HG03175 (cell line): ENCODE data around the gene NPC1.

ENCODE experiments used
- ATAC-seq: cut with Tn5 transposase; IDR thresholded peaks from one replicate; pipeline ENCODE4 v1.9.1; 2021; ENCODE audit warnings: mild to moderate bottlenecking, moderate library complexity; ENCODE audit not compliant: unreplicated experiment

Gene NPC1

DNA sequence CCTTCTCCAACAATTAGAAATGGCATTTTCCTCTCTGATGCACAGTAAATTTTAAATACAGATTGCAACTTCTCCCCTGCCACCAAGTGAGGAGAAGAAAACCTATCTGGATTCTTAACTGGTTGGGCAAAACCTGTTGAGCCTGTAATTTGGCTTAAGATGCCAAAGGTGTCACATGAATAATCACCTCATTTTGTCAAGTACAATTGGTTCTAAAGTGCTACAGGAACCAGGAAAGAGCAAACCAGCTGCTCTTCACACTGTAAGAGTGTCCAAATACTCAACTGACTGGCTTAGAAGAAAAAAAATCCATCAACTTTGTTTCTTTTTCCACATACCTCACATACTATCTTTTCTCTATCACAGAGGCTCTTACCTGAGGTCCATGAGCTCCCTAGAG is 35.4 kb downstream of the NPC1 start:
- no peak for ATAC-seq

DNA sequence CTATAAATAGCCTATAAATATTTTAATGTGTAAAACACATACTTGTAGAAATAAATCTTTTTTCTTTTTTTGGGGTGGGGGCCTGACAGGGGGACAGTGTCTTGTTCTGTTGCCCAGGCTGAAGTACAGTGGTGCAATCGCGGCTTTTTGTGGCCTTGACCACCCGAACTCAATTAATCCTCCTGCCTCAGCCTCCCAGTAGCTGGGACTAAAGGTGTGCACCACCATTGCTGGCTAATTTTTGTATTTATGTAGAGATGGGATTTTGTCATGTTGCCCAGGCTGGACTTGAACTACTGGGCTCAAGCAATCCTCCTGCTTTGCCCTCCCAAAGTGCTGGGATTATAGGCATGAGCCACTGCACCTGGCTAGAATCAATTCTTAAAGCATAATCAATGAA is 37.6 kb downstream of the NPC1 start:
- no peak for ATAC-seq

DNA sequence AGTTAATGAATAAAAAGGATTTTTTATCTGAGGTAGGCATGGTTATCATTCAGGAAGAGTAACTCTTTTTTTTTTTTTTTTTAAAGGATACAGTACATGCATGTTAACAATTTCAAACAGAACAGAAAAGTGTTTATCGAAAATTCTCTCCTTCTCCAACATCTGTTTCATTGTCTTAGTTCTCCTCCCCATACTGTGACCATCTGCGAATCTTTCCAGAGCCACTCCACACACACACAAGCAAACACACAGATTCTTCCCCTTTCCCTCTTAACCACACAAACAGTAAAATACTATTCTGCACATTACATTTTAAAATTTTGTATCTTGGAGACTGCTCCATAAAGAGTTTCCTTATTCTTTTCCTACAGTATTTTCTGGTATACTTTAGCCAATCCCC is 38.0 kb downstream of the NPC1 start:
- no peak for ATAC-seq

DNA sequence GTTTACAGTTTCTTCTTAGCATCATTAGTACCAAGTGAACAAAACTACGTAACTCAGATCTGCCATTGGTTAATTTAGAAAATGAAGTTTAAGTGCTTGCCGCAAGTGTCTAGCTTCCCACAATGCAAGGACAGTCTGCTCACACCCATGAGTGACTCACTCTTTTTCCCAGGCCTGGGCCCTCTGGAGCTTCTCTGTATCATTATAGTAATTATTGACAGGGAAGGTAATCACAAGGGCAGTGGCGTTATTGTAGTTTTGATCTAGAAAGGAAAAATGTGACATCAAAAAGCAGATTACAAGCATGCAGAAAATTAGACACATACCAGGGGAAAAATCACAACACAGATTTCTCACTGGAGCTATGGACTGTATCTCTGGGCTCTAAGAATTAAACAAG is 38.5 kb downstream of the NPC1 start:
- no peak for ATAC-seq

DNA sequence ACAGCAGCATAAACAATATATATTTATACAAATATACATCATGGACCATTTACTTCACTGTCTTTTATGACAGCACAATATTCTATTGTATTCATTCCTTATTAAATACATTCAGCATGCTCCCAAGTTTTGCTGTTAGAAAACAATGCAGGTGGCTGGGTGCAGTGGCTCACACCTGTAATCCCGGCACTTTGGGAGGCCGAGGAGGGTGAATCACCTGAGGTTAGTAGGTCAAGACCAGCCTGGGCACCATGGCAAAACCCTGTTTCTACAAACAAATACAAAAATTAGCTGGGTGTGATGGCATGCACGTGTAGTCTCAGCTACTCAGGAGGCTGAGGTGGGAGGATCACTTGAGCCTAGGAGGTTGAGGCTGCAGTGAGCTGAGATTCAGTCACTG is 39.0 kb downstream of the NPC1 start:
- no peak for ATAC-seq

DNA sequence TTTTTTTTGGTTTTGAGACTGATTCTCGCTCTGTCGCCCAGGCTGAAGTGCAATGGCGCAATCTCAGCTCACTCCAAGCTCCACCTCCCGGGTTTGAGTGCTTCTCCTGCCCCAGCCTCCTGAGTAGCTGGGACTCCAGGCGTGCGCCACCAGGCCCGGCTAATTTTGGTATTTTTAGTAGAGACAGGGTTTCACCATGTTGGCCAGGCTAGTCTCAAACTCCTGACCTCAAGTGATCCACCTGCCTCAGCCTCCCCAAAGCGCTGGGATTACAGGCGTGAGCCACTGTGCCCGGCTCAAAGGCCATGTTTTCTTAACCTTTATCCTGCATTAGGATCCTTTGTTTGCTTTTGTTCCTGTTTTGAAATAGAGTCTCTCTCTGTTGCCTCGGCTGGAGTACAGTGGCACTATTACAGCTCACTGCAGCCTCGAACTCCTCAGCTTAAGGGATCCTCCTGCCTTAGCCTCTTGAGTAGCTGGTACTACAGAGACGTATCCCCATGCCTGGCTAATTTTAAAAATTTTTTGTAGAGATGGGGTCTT is 41.0 kb downstream of the NPC1 start:
- ATAC-seq = no peak

DNA sequence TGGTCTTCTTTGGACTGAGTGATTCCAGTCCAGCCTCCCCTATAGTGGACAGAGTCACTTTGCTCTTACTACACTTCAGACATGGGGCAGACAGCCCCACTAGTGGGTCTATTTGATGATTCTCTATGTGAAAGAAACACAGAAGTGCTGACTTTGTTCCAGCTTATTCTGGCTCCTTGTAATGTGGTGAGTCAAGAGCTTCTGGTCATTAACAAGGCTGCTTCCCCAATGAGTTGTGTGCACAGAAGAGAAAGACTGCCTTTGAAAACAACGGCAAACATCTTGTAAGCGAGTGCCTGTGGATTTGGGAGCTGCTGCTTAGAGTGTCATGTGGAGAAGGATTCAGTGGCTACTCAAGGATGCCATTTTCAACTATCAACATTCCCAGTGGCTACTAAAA is 43.8 kb downstream of the NPC1 start:
- no peak for ATAC-seq

DNA sequence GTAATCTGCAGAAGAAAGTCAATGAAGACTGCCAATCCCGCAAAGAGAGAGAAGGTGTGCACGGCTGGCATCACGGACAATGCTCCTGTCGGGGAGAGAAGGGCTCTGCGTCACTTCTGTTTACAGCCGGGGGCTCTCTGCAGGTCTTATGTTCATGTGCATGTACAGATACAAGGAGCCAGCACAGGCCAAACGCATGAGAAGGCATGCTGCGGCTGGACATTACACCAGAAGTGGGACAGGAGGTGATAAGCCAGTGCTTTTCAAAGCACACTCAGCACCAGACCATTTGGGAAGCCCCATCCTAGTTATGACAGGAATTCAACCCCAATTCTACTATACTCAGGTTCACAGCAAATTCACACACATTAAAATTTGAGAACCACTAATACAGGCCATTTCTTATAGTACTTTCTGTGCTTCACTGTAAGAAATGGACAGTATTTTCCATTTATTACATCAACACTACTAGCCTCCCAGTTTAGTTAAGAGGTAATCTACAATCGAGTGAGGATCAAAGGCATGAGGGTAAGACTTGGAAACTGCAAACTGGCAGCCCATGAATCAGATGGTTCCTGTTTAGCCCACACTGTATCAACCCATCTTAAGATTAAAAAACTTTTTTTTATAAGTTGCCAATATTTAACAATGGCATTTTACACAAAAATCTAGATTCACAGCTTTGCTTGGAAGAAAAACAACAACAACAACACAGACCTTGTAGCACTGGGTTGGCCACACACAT is 44.8 kb downstream of the NPC1 start:
- no peak for ATAC-seq

DNA sequence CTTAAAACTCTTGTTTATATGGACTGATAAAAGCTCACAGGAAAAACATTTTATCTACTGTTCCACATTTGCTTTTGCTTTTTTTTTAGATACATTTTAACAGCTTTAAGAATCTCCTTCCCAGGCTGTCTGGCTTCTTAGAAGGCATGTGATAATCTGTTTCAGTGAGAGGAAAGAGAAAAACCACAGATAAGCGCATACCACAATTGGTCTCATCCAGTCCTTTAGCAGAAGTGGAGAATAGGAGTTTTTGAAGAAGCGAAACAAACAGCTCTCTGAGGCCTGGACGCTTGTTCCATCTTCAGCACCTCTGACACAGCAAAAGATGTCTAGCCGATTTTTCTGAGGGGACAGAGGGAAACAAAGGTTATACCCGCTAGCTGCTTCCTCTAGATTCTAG is 45.4 kb downstream of the NPC1 start:
- ATAC-seq = peak; percentile 69

DNA sequence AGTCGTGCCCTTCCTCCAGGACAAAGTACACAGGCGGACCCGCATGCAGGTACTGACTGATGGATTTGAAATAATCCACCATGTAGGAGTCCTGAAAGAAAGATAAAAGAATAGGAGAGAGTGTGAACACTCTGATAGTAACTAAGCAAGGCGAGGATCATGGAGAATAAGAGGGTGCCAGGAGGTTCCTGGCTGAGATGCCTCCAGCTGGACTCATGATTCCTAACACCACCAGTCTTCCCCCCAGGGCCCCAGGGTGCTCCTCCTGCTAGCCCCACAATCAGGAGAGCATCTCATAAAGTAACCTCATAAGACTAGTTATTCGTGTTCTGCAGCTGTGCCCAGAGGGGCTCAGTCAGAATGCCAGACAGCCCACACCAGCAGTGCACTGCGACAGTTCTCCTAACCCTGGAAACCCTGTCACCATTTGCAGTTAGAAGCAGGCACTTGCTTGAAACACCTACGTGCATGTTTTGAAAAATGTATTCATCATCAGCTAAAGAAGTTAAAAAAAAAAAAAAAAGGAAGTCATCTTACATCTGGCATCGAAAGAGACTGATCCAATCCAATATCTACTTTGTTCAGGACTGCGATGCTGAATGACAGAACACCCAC is 46.3 kb downstream of the NPC1 start:
- no peak for ATAC-seq

DNA sequence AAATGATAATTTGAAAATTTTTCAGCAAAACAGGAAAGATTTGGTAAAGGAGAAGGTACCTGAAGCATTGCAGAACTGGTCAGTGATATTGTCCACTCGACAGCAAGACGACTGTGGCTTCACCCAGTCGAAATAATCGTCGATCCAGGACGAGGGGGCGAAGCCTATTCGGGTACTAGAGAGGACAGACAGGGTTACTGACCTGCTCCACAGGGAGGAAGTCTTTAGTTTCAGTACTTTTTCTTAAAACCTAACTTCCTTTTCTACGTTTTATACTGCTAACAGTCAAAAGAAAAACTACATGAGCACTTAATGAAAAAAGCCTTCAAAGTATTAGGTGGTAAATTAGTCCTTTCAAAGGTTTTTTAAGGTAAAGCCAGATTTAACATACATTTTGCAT is 47.0 kb downstream of the NPC1 start:
- no peak for ATAC-seq

DNA sequence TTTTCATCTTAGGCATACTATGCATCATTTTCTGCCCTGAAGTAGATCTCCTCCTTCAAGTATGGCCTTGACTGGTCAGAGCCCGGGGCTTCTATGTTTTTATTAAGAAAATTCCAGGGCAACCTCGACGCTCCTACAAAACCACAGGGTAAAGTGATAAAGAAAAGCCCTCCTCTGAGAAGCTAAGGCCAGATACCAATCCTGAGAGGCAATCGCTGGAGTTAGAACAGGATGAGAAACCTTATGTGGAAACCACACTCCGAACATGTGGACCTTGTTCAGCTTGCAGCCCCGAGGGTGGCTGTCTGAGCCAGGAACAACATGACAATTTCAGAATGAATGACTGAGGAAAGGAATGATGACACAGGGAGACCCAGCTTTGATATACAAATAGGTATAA is 47.4 kb downstream of the NPC1 start:
- no peak for ATAC-seq

DNA sequence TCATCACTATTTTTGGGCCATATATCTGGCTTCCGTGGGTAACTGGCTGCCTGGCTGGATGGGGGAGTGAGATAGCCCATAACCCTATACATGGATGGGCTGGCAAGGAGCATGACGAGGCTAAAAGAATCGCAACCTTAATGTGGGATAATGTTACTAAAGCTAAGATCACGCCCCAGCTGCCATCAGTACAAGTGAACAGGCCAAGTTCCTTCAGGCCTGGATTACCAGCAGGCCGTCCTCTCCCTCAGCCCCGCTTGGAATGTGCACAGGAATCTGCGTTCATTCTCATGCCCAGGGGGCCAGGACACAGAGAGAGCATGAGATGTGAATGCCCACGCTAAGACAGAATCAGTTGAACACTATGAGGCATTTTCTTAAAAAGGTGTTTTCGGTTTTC is 48.3 kb downstream of the NPC1 start:
- ATAC-seq = no peak

DNA sequence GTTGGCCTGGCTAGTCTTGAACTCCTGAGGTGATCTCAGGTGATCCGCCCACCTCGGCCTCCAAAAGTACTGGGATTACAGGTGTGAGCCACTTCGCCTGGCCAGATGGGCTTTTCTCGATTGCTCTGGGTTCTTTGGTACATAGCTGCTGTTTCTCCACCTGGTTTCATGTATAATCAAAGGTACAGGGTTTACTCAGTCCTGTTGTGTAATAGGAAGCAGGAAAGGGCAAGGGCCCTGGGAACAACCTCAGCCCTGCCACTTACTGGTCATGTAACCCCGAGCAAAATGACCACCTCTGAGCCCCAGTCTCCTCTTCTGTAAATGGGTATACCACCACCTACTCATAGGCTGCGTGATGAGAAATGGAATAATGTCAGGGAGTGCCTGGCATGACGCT is 49.0 kb downstream of the NPC1 start:
- ATAC-seq = no peak

DNA sequence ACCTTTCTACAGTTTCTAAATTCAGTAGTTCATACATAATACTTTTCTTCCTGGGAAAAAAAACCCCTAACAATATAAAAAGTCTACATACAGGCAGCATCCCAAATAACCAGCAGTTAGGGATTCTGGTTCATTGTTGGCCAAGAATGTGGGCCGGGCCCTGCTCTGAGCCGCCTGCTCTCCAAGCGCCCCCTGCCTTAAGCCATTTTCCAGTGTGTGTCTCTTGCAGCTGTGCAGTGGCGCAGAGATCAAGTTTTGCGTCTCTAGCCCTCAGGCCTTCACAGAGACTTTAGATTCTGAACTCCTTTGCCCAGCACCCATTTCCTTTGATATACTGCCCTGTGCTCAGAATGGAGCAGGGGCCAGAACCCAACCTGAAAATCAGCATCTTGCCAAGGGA is 50.1 kb downstream of the NPC1 start:
- ATAC-seq = no peak

DNA sequence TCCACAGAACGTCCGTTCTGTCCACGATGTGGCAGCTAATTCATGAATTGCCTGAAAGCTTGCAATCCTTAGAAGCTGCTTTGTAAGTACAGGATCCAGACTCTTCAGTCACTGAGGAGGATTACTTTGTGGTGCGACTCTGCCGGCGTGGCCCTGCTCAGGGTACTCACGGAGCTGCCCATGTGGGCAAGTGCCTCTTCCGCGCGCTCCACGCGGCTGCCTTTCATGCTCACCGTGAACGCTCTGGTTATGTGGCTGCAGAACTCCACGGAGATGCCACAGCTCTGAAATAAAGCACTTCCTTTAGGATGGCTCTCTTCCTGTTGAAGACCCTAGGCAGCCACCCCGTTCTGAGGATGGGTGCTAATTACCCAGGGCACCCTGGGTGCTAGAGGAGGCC is 52.0 kb downstream of the NPC1 start:
- no peak for ATAC-seq

DNA sequence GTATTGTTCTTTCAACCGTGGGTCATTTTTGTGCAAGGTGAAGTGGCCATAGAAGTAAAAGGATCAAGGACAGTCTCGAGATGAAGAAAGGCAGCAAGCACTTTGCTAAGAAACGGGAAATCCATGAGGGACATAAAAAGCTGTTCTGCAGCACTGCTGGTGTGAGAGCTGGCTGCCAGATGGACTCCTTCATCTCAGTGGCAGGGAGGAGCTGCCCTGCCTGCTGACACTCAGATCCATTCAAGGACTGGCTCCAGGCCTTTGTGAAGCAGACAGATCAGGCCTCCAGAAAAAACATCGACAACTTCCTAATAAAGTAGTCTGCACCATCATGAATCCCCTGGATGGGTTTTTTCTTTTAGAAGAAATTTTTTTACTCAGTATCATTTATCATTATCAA is 53.5 kb downstream of the NPC1 start:
- no peak for ATAC-seq

DNA sequence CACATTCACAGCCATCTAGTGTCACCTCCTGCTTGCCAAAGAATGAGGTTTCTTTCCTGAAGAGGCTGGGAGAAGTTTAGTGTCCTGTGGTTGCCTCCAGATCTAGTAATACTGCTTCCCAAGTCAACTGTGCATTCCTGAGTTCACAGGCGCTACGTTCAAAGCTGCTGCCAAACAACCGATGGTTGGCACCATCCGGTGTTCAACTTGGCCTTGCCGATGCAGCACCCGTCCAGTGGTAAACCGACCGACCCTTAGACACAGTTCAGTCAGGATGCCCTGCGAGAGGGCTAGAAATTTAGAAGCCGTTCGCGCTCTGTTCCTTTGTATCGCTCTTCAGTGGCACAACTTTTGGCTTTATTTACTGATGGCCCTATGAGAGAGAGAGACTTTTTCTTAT is 54.4 kb downstream of the NPC1 start:
- ATAC-seq = no peak

DNA sequence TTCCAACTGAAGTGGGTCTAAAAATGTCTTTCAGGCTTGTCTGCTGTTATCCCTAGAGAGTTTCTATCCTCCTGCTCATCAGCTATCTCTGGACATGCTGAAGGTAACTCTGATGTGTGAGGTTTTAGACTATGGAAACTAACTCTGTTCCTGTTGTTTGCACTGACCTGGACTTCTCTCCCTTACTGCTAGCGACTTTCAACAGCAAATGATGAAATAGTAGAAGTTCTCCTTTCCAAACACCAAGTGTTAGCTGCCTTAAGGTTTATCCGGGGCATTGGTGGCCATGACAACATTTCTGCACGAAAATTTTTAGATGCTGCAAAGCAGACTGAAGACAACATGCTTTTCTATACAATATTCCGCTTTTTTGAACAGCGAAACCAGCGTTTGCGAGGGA is 56.1 kb downstream of the NPC1 start:
- no peak for ATAC-seq

DNA sequence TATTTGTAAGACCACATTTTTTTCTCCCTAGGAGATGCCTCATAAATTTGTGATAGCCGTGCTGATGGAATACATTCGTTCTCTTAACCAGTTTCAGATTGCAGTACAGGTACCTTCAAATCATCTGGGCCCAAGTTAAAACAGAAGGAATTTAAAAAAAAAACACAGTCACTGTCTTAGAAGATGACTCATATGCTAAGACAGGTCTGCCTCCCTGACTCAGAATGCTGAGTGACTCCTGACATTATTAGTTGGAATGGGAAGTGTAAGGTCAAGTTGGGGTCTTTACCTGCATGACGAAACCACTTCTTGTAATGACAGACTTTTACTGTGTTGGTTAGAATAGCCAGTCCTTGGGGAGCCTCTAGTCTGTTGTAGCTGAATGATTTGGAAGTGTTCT is 56.7 kb downstream of the NPC1 start:
- ATAC-seq = no peak

DNA sequence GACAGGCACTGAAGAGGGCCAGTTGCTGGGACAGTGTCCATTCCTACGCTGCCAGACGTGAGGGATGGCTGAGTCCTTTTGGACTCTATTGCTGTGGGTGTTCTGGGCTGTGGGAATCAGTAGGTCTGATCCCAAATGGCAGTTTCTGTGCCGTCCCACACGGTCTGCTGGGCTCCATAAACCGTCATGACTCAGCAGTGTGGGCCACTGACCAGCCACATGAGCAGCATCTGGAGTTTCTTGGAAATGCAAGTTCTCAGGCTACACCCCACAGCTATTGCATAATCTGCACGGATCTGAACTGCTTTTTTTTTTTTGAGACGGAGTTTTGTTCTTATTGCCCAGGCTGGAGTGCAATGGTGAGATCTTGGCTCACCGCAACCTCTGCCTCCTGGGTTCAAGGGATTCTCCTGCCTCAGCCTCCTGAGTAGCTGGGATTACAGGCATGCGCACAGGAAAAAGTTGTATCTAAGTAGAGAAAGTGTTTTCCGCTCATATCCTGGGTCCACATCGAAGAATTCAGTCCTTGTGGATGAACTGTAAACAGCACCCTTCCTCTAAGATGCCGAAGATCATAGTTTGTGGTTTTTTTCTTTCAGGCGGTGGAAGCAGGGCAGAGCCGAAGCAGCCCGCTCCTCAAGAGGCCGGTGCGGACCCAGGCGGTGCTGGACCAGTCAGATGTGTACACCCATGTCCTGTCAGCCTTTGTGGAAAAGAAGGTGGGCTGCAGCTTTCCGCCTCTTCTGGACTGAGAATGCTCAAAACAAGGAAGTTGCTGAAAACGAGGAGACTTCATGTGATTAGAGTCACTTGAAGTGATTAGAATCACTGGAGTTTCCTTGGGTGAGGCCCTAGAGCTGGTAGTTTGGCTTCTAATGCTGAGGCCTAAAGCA is 57.5 kb downstream of the NPC1 start:
- ATAC-seq = no peak
